ENCODE measurements around the gene LEPR.

DNA sequence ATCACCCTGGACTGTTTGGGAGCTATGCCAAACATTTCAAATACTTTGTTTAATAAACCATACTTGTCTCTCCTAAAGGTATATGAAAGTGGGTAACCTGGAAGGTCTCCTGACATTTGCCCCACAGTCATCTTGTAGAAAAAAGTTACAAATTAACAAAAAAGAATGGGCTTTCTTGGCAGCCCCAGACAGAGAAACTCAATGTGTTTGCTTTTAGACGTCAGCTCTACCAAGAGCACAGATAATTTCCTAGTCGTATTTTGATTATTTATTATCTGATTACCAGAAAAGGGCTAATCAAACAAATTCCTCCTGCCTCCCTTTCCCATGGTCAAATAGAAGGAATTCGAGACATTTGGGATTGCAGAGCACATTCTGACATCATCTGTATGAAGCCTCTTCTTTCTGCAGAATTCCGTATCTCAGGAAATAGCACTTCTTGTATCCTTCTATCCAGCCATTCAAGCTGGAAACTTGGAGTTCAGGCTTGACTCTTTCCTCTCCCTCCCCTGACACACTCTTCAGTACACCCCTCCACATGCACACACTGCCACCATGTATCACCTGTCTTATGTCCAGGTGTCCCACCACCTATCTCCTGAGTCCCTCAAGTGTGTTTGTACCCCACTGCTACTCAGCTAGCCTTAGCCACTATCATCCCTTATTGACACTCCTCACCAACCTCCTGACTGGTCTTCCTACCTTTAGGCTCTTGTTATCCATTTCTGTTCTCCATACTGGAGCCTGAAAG, 42.8 kb upstream of the LEPR start:
- TF ChIP-seq, protein P1, sequence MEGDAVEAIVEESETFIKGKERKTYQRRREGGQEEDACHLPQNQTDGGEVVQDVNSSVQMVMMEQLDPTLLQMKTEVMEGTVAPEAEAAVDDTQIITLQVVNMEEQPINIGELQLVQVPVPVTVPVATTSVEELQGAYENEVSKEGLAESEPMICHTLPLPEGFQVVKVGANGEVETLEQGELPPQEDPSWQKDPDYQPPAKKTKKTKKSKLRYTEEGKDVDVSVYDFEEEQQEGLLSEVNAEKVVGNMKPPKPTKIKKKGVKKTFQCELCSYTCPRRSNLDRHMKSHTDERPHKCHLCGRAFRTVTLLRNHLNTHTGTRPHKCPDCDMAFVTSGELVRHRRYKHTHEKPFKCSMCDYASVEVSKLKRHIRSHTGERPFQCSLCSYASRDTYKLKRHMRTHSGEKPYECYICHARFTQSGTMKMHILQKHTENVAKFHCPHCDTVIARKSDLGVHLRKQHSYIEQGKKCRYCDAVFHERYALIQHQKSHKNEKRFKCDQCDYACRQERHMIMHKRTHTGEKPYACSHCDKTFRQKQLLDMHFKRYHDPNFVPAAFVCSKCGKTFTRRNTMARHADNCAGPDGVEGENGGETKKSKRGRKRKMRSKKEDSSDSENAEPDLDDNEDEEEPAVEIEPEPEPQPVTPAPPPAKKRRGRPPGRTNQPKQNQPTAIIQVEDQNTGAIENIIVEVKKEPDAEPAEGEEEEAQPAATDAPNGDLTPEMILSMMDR (optimal IDR thresholded peaks at IDR 0.05 in 1 of 3, IDR thresholded peaks at IDR 0.05 in 1 of 3, conservative IDR thresholded peaks at IDR 0.05 in 1 of 3; ENCODE audit: extremely low read depth in 1 of 3, insufficient read depth in 2 of 3, low read length in 3 of 3), result no peak
- TF ChIP-seq EZH2 (IDR thresholded peaks at IDR 0.05; ENCODE audit: low read length), result no peak

All from keratinocyte (primary cell).